ENCODE results near the gene HRH4. TPM values are rescaled to one million over a fixed set of nuclear protein-coding genes. Genes with fewer than 3 reads are reported as not detected.

The HRH4 gene
- polyA plus RNA-seq, 1 donor (not counting 4 experiments of a cell fraction or from before 2014, with no cell fraction given), result 0.03 TPM

DNA sequence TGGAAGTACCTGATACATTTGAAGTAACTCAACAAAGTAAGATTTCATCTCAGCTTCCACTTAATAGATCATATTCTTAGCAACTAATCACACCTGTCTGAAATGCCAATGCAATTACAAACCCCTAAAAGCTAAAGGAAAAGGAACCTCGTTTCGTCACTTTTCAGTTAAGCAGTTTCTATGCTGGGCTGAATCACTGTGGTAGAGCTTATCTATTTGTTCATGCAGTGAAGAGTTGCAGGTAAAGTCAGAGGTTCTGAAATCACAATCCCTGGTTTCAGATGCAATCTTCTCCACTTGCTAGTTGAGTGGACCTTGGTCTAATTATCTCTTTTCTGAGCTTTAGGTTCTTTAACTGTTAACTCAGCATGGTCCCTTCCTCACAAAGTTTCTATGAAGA, 6.3 kb downstream of the HRH4 start:
- Histone ChIP-seq H3K4me1 (ENCODE audit: control insufficient read depth, extremely low read depth, insufficient read depth, low read length) (no peaks in the 10 kb centered on the region), H3K27me3 (ENCODE audit: control insufficient read depth, extremely low read depth, insufficient read depth, low read length) (no peaks in the 10 kb centered on the region), H2AFZ (ENCODE audit: control insufficient read depth, low read length) (no peak overlapping the region), H4K20me1 (ENCODE audit: control insufficient read depth, extremely low read depth, insufficient read depth, low read length) (peaks cover 2% of the 10 kb centered on the region), H3K79me2 (ENCODE audit: control insufficient read depth, insufficient read depth, low read length) (no peaks in the 10 kb centered on the region), H3K9me1 (ENCODE audit: control insufficient read depth, extremely low read depth, insufficient read depth, low read length) (no peaks in the 10 kb centered on the region), H3K36me3 (ENCODE audit: control insufficient read depth in 2 of 2, extremely low read depth in 1 of 2, insufficient read depth in 2 of 2, low read length in 2 of 2) (no peaks in the 10 kb centered on the region), H3K27ac (ENCODE audit: control insufficient read depth, insufficient read depth, low read length) (no peak overlapping the region), H3K9ac (ENCODE audit: control insufficient read depth, extremely low read depth, insufficient read depth, low read length) (no peak overlapping the region), H3K4me3 (ENCODE audit: control insufficient read depth in 2 of 3, extremely low read depth in 1 of 3, insufficient read depth in 2 of 3, low read depth in 1 of 3, low read length in 3 of 3) (no peak overlapping the region), H3K4me2 (ENCODE audit: control insufficient read depth, extremely low read depth, insufficient read depth, low read depth, low read length) (no peak overlapping the region), H3K9me3 (ENCODE audit: control insufficient read depth, low read depth, low read length) (no peaks in the 10 kb centered on the region)
- dilution Hi-C loops (cut with MboI; ENCODE audit: extremely low pct_ligation_motif_present, low sequenced_read_pairs), result no loop called here
- FAIRE-seq (no peak), DNase-seq (ENCODE audit: low read depth, low spot score) (no peak)
- no peak for TF ChIP-seq EZH2 (IDR thresholded peaks at IDR 0.05; ENCODE audit: low read length)
- TF ChIP-seq, protein P1, sequence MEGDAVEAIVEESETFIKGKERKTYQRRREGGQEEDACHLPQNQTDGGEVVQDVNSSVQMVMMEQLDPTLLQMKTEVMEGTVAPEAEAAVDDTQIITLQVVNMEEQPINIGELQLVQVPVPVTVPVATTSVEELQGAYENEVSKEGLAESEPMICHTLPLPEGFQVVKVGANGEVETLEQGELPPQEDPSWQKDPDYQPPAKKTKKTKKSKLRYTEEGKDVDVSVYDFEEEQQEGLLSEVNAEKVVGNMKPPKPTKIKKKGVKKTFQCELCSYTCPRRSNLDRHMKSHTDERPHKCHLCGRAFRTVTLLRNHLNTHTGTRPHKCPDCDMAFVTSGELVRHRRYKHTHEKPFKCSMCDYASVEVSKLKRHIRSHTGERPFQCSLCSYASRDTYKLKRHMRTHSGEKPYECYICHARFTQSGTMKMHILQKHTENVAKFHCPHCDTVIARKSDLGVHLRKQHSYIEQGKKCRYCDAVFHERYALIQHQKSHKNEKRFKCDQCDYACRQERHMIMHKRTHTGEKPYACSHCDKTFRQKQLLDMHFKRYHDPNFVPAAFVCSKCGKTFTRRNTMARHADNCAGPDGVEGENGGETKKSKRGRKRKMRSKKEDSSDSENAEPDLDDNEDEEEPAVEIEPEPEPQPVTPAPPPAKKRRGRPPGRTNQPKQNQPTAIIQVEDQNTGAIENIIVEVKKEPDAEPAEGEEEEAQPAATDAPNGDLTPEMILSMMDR (optimal IDR thresholded peaks at IDR 0.05 in 1 of 3, IDR thresholded peaks at IDR 0.05 in 1 of 3, conservative IDR thresholded peaks at IDR 0.05 in 1 of 3; ENCODE audit: extremely low read depth in 1 of 3, insufficient read depth in 2 of 3, low read length in 3 of 3), result no peak

DNA sequence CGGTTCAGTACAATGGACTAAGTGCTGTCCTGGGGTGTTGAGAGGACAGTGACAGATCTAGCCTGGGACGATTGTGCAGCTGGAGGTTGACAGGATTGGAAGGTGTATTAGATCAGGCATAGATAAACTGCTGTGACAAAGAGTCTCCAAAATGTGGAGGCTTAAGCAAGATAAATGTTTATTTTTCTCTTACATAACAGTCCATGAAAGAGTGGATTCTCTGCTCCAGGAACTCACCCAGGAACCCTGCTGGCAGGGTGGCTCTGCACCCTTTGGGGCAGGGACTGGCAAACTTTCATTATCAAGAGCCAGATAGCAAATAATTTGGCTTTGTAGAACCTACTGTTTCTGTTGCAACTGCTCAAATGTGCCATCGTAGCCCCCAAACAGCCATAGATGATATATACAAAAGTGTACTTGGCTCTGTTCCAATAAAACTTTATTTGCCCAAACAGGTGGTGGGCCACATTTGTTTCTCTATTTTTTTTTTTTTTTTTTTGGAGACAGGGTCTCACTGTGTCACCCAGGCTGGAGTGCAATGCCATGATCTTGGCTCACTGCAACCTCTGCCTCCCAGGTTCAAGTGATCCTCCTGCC, 9.7 kb downstream of the HRH4 start:
- Histone ChIP-seq H3K9ac (ENCODE audit: control insufficient read depth, extremely low read depth, insufficient read depth, low read length) (no peak overlapping the region), H3K9me1 (ENCODE audit: control insufficient read depth, extremely low read depth, insufficient read depth, low read length) (no peaks in the 10 kb centered on the region), H3K27me3 (ENCODE audit: control insufficient read depth, extremely low read depth, insufficient read depth, low read length) (no peaks in the 10 kb centered on the region), H3K4me2 (ENCODE audit: control insufficient read depth, extremely low read depth, insufficient read depth, low read depth, low read length) (no peak overlapping the region), H3K9me3 (ENCODE audit: control insufficient read depth, low read depth, low read length) (no peaks in the 10 kb centered on the region), H3K27ac (ENCODE audit: control insufficient read depth, insufficient read depth, low read length) (no peak overlapping the region), H3K36me3 (ENCODE audit: control insufficient read depth in 2 of 2, extremely low read depth in 1 of 2, insufficient read depth in 2 of 2, low read length in 2 of 2) (no peaks in the 10 kb centered on the region), H2AFZ (ENCODE audit: control insufficient read depth, low read length) (no peak overlapping the region), H3K4me1 (ENCODE audit: control insufficient read depth, extremely low read depth, insufficient read depth, low read length) (no peaks in the 10 kb centered on the region), H4K20me1 (ENCODE audit: control insufficient read depth, extremely low read depth, insufficient read depth, low read length) (no peaks in the 10 kb centered on the region), H3K4me3 (ENCODE audit: control insufficient read depth in 2 of 3, extremely low read depth in 1 of 3, insufficient read depth in 2 of 3, low read depth in 1 of 3, low read length in 3 of 3) (no peak overlapping the region), H3K79me2 (ENCODE audit: control insufficient read depth, insufficient read depth, low read length) (no peaks in the 10 kb centered on the region)
- no peak for TF ChIP-seq EZH2 (IDR thresholded peaks at IDR 0.05; ENCODE audit: low read length)
- TF ChIP-seq, protein P1 (optimal IDR thresholded peaks at IDR 0.05 in 1 of 3, IDR thresholded peaks at IDR 0.05 in 1 of 3, conservative IDR thresholded peaks at IDR 0.05 in 1 of 3; ENCODE audit: extremely low read depth in 1 of 3, insufficient read depth in 2 of 3, low read length in 3 of 3), result no peak
- FAIRE-seq, result no peak
- no peak for DNase-seq (ENCODE audit: low read depth, low spot score)
- dilution Hi-C loops (cut with MboI; ENCODE audit: extremely low pct_ligation_motif_present, low sequenced_read_pairs), result no loop called here

Measured in keratinocyte (primary cell).